ENCODE data around the gene CIROP.

Gene CIROP

GRCh38 chr14:23069413-23069806 lies 35.4 kb downstream of the CIROP start:
- no peak for TF ChIP-seq POLR2AphosphoS5 (IDR thresholded peaks at IDR 0.05; ENCODE audit: low read depth, low read length)
- no peak for TF ChIP-seq POLR2A (IDR thresholded peaks at IDR 0.05; ENCODE audit: low read depth, low read length)
- TF ChIP-seq TAF1 (IDR thresholded peaks at IDR 0.05; ENCODE audit: borderline replicate concordance, low read depth, low read length) = no peak
- FAIRE-seq (no peak), DNase-seq (ENCODE audit: insufficient read length) (no peak)

DNA sequence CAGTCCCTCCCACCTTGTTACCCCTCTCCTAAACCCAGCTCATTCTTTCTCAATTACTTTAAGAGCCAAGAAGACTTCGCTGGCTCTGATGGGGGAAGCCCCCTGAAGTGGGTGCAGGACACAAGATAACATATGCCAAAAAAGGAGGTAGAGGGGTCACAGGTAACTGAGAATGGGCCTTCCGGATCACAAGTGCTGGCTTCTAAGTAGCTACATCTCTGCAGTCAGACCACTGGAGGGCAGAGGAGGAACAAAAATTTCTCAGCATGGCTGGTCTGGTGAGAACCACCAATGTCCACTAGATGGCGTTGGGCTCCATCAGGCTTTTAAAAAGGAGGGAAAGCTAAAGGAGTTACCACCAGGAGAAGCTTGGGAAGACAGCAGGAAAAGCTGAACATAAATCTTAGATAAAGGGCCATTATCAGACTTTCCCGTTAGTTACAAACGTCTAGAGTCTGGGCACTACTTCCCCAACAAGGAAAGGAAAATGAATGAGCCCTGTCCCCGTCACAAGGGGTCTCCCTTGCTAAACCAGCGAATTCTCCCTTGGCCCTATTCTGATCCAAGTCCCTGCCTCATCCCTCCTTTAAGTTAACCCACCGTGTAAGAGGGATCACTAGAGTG lies 35.9 kb downstream of the CIROP start:
- TF ChIP-seq POLR2AphosphoS5 (IDR thresholded peaks at IDR 0.05; ENCODE audit: low read depth, low read length) = no peak
- TF ChIP-seq TAF1 (IDR thresholded peaks at IDR 0.05; ENCODE audit: borderline replicate concordance, low read depth, low read length) = no peak
- TF ChIP-seq POLR2A (IDR thresholded peaks at IDR 0.05; ENCODE audit: low read depth, low read length) = no peak
- FAIRE-seq (peak; percentile 77), DNase-seq (ENCODE audit: insufficient read length) (peak; percentile 77)

- no peak for TF ChIP-seq TAF1 (IDR thresholded peaks at IDR 0.05; ENCODE audit: borderline replicate concordance, low read depth, low read length)
- no peak for TF ChIP-seq POLR2A (IDR thresholded peaks at IDR 0.05; ENCODE audit: low read depth, low read length)
- TF ChIP-seq POLR2AphosphoS5 (IDR thresholded peaks at IDR 0.05; ENCODE audit: low read depth, low read length) = 0 out of 2 replicates have a peak, but pooled peaks have one; percentile 19
- FAIRE-seq = no peak
- no peak for DNase-seq (ENCODE audit: insufficient read length)
These were observed 36.7 kb downstream of the CIROP start for GRCh38 chr14:23067847-23068788.

GRCh38 chr14:23066855-23067744 lies 37.7 kb downstream of the CIROP start:
- no peak for DNase-seq (ENCODE audit: insufficient read length)
- no peak for FAIRE-seq
- TF ChIP-seq POLR2A (IDR thresholded peaks at IDR 0.05; ENCODE audit: low read depth, low read length) = no peak
- no peak for TF ChIP-seq TAF1 (IDR thresholded peaks at IDR 0.05; ENCODE audit: borderline replicate concordance, low read depth, low read length)
- no peak for TF ChIP-seq POLR2AphosphoS5 (IDR thresholded peaks at IDR 0.05; ENCODE audit: low read depth, low read length)

DNA sequence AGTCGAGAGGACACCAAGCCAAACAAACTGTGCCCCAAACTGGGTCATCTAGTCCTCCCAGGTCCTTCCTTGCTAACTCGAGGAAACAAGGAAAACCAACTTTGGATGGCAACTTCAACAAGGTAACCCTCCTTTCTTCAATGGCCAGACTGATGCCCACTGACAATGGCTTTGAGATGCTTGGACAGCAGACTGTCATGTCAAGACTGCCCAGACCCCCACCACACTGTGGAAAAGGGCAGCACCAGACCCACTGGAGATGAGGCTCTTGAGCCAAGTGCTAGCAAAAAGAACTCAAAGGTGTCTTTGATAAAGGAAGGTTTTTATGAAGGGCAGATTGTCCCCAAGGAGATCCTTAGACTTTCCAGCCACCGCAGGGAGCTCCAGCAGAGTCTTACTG lies 38.4 kb downstream of the CIROP start:
- TF ChIP-seq POLR2AphosphoS5 (IDR thresholded peaks at IDR 0.05; ENCODE audit: low read depth, low read length) (no peak), POLR2A (IDR thresholded peaks at IDR 0.05; ENCODE audit: low read depth, low read length) (no peak), TAF1 (IDR thresholded peaks at IDR 0.05; ENCODE audit: borderline replicate concordance, low read depth, low read length) (no peak)
- no peak for FAIRE-seq
- DNase-seq (ENCODE audit: insufficient read length) = no peak

- DNase-seq (ENCODE audit: insufficient read length) (no peak), FAIRE-seq (no peak)
- no peak for TF ChIP-seq TAF1 (IDR thresholded peaks at IDR 0.05; ENCODE audit: borderline replicate concordance, low read depth, low read length)
- TF ChIP-seq POLR2A (IDR thresholded peaks at IDR 0.05; ENCODE audit: low read depth, low read length) = no peak
- no peak for TF ChIP-seq POLR2AphosphoS5 (IDR thresholded peaks at IDR 0.05; ENCODE audit: low read depth, low read length)
These were observed 41.2 kb downstream of the CIROP start for GRCh38 chr14:23063601-23064000.

GRCh38 chr14:23062002-23062401 lies 42.8 kb downstream of the CIROP start:
- FAIRE-seq = no peak
- no peak for DNase-seq (ENCODE audit: insufficient read length)
- TF ChIP-seq POLR2AphosphoS5 (IDR thresholded peaks at IDR 0.05; ENCODE audit: low read depth, low read length) (no peak), POLR2A (IDR thresholded peaks at IDR 0.05; ENCODE audit: low read depth, low read length) (no peak), TAF1 (IDR thresholded peaks at IDR 0.05; ENCODE audit: borderline replicate concordance, low read depth, low read length) (no peak)

DNA sequence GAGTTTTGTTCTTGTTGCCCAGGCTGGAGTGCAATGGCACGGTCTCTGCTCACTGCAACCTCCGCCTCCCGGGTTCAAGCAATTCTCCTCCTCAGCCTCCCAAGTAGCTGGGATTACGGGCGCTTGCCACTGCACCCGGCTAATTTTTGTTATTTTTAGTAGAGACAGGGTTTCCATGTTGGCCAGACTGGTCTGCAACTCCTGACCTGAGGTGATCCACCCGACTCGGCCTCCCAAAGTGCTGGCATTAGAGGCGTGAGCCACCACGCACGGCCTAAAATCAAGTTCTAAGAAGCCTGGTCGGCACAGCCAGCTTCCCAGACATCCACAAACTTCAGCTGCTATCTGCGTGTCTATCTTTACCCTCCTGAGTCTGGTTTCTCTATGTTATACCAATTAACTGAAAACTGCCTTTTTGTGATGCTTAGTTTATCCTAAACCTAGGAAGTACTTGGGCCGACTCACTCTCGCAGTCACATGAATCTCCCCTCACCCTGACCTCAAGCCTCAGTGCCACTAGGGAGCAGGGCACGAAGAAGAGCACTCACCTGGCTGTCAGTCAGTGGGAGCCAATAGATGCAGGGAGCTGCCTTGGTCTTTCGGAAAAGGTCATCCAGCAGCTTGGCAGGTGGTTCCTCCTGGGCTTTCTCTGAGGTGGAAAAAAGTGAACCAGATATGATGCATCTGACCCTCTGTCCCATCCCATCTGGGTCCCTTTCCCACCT lies 44.1 kb downstream of the CIROP start:
- DNase-seq (ENCODE audit: insufficient read length) (no peak), FAIRE-seq (no peak)
- TF ChIP-seq POLR2AphosphoS5 (IDR thresholded peaks at IDR 0.05; ENCODE audit: low read depth, low read length) (no peak), TAF1 (IDR thresholded peaks at IDR 0.05; ENCODE audit: borderline replicate concordance, low read depth, low read length) (no peak), POLR2A (IDR thresholded peaks at IDR 0.05; ENCODE audit: low read depth, low read length) (no peak)

DNA sequence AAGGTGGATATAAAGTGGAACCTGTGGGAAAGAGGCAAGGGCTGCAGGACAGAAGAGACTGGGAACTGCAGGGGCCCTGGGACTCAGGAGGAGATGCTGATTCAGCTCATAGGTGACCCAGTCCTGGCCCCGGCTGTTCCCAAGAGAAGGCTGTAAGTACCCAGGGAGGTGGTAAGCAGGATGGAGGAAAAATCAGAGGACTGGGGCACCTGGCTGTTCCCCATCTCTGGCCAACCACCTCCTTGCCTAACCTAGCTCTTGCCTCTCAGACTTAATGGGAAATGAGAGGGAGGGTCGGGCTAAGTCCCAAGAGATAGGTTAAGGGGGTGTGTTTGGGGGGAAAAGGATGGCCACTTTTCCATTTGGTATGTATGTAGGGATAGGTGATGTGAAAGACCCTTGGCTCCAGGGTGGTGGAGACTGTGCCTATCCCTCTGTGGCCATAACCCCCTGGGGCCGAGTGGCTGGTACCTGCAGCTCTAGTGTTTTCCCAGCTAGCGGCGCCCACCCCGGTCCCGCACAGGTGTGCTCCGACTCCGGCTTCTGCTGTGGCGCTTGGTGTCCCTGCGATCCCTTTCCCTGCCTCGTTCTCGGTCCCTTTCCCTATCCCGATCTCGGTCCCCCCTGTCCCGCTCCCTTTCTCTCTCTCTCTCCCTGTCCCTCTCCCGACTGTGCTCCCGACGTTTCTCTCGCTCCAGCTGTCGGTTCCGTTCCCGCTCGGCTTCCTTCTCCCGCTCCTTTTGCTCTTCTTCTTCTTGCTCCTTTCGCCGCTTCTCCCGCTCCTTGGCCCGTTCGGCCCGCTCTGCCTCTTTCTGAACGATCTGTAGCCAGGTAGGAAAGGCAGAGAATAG lies 45.9 kb downstream of the CIROP start:
- FAIRE-seq = no peak
- 0 out of 2 replicates have a peak, but pooled peaks have one; percentile 47 for TF ChIP-seq POLR2AphosphoS5 (IDR thresholded peaks at IDR 0.05; ENCODE audit: low read depth, low read length)
- TF ChIP-seq POLR2A (IDR thresholded peaks at IDR 0.05; ENCODE audit: low read depth, low read length) = peak; percentile 23; the same call in 1 of the 2 replicates
- TF ChIP-seq TAF1 (IDR thresholded peaks at IDR 0.05; ENCODE audit: borderline replicate concordance, low read depth, low read length) = no peak
- no peak for DNase-seq (ENCODE audit: insufficient read length)
